ENCODE data around the gene SLC16A3.
A peak's percentile ranks its signal among the peaks of the same experiment; 100 is the strongest.

Gene SLC16A3

DNA sequence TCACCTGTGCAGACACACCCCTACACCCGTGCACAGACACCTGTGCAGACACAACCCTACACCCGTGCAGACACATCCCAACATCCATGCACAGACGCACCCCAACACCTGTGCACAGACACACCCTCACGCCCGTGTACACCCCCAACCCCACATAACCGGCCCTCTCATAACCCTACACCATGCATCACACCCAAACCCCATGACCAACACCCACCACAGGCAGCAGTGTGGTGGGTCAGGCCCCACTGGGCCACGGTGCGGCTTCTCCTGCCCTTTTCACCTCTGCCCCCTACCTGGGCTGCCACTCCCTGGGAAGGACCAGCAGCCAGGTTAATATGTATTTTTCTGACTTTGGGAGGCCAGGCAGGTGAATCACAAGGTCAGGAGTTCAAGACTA, 4.2 kb upstream of the SLC16A3 start:
- DNase-seq, result no peak

DNA sequence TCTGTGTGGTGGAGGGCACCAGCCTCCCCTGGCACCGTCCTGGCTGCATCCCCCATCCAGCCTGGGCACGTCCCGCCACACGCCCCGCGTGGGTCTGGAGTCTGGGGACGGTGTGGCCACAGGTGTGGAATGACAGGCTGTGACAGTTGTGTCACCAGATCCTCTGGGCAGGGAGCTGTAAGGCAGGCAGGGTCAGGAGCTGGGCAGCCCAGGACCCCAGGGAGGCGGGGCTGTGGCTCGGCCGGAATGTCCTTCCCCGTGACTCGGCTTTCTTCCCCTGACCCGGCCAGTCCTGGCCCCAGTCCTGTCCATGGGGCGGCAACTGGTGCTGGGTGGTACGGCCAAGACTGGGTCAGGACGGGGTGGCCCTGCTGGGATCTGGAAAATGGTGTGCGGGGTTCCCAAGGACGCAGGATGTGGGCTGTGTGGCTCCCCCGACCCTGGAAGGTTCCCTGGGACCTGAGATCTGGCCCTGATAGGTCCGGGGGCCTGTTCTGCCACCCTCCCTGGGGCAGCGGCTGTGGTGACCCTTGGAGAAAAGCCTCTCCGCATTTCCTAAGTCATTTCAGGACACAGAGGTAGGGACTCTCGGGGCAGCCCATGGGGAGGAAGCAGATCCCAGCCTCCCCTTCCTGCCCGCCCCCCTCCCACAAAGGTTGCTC, 3.3 kb upstream of the SLC16A3 start:
- no peak for DNase-seq

DNA sequence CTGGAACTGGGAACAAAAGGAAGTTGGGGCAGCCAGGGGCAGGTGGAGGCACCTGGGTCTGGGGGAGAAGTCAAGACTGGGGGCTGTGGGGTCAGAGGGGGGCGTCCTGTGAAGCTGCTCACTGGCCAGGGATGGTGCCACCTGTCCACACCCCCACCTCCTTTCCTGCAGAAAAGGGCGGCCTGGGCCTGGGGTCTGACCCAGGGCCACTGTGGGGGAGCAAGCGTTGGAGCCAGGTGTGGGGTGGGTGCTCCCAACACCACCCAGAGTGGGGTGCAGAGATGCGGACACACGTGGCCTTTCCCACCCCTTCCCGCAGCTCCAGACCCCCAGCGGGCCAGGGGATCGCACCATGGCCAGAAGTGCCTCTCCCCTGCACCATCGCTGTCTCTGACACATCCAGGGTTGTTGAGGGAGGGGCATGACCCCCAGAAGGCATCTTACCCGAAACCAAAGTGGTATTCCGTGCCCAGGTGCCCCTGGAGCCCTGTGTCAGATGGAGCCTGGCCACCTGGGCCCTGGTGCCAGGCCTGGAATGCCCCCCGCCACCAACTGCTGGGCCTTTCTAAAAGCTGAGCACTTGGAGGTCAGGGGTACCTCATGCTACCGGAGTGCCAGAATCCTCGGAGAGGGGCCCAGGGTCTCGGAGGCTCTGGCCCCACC, 2.6 kb upstream of the SLC16A3 start:
- no peak for DNase-seq

DNA sequence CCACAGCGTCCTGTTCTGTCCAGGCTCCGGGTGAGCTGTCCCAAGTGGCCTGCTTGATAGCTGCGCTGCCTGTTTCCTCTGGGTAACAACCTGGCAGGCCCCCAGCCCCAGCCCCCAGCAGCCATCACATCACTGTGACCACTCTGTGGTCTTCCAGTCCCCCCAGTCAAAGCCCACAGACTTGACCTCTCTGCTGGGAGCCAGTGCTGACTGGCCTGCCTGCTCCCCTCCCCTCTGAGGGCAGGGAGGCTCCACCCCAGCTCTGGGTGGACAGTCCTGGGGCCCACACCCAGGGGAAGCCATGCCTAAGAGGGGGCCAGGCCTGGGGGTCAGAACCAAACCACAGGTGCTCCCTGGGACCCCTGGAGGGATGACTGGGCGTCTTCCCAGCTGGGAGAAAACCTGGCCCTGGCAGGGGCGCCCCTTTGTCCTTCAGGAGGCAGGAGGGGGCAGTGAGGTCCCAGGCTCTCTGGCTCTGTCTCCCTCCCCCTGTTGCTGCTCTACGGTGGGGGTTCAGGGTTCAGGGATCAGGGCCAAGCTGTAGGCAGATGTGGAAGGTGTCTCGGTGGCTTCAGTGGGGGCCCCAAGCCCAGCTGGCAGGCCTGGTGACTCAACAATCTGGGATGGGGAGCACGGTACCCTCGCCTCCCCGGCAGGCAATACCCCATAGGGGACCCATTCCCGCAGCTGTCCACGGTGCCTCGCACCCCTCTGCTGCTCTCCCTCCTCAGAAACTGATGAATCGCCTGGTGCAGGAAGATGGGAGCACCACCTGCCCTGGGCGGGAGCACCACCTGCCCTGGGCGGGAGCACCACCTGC, 1.8 kb upstream of the SLC16A3 start:
- DNase-seq, result no peak

GRCh38 chr17:82227629-82228277, 1.1 kb upstream of the SLC16A3 start:
- no peak for DNase-seq

GRCh38 chr17:82228278-82228841, 482 bp upstream of the SLC16A3 start:
- DNase-seq, result no peak

GRCh38 chr17:82229698-82230608, 1.1 kb downstream of the SLC16A3 start:
- no peak for DNase-seq

- DNase-seq, result no peak
Observed at GRCh38 chr17:82230609-82231311, 1.9 kb downstream of the SLC16A3 start.

GRCh38 chr17:82231312-82231561, 2.4 kb downstream of the SLC16A3 start:
- DNase-seq, result no peak

GRCh38 chr17:82231562-82232321, 2.9 kb downstream of the SLC16A3 start:
- no peak for DNase-seq

DNA sequence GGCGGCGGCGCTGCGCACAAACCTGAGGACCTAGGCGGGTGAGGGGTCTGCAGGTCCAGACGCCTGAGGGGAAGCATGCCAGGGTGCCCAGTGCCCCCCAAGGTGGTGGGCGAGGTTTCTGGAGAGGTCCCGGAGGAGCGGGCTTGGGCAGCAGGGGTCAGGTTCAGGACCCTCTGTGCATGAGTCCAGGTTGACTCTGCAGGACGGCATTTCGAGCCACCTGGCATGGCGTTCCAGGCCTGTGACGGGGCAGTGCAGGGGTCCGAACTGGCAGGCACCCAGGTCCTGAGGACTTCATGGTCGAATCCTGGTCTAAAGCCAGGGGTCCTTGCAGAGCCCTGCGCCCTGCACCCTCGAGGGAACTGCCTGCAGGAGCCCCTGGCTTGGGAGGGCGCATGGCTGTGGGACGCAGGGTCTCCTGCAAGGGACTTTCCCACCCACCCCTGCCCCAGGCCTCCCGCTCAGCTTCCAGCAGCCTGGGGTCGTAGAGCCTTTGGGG, 3.5 kb downstream of the SLC16A3 start:
- DNase-seq, result no peak

- no peak for DNase-seq
Observed at GRCh38 chr17:82232876-82233785, 4.3 kb downstream of the SLC16A3 start.

- no peak for DNase-seq
Observed at GRCh38 chr17:82234211-82235055, 5.6 kb downstream of the SLC16A3 start.

DNA sequence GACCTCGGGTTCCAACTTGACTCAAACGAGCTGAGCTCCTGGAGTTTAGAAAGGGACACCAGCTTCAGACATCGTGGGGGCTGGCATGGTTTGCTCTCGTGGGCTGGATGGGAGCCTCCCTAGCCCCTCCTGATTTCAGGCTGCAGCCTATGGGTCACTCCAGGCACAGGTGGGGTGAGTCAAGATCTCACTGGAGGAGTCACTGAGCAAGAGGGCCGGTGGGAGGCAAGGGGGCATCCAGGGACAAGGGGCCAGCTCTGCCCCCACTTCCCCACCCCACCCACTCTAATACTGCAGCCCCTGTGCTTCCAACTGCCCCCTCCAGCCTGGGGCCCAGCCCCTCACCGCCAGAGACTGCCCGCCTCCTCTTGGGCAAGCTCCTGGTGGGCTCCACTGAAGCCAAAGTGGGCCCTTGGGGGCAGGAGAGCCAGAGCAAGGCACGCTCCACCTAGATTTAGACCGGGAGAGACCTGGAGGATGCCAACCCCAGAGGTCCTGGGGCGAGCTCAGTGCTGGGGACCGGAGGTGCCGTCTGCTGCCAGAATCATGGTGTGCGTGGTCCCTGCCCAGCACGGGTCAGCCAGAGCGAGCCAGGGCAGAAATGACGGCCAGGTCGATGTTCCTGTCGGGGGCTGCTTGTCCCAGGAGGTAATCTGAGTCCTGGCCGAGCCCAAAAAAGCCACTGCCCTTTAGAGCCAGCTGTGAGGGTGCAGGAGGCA, 6.4 kb downstream of the SLC16A3 start:
- DNase-seq, result no peak

GRCh38 chr17:82235775-82236141, 6.9 kb downstream of the SLC16A3 start:
- DNase-seq, result no peak

DNA sequence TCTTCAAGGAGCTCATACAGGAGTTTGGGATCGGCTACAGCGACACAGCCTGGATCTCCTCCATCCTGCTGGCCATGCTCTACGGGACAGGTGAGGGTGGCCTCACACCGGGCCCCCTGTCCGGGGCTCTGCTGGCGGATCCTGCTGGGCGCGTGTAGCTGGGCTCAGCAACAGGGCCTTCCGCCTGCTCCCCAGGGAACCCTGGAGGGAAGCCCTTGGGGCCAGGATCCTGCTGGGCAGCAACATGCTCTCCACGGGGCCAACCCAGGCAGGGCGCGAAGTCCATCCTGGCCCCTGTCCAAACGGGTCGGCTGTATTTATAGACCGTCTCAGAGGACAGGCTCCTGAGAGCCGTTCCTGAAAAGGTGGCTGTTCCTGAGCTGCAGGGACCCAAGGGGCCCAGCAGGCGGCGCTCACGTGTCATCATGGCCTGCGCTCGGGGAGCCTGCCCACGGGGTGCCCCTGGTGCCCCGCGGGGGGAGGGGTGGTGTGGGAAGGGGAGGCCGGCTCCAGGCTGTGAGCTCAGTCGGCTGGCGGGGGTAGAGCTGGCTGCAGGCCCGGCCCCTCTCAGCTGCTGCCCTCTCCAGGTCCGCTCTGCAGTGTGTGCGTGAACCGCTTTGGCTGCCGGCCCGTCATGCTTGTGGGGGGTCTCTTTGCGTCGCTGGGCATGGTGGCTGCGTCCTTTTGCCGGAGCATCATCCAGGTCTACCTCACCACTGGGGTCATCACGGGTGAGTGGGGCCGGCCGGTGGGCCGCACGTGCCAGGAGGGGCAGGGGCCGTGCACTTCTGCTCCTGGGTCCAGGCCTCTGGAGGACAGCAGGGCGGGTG, 7.5 kb downstream of the SLC16A3 start:
- DNase-seq, result peak; percentile 62
